Muscle layer of colon (tissue), 2 donors: Measurements from ENCODE around the gene INPP5A.

ENCODE experiments used
- H3K27ac ChIP-seq: one replicate; pipeline ENCODE4 v1.7.0; 2013; ENCODE audit warnings: low read depth, mild to moderate bottlenecking, low read length, moderate library complexity
- H3K27me3 ChIP-seq, 2 donors: one replicate each; pipeline ENCODE4 v1.7.0; 2013; ENCODE audit warnings: low read length in 2 of 2, mild to moderate bottlenecking in 2 of 2; ENCODE audit not compliant: insufficient read depth in 2 of 2, control insufficient read depth in 1 of 2
- H3K36me3 ChIP-seq: one replicate; pipeline ENCODE4 v1.7.0; 2013; ENCODE audit warnings: mild to moderate bottlenecking, low read length; ENCODE audit not compliant: insufficient read depth
- H3K4me1 ChIP-seq: one replicate; pipeline ENCODE4 v1.7.0; 2013; ENCODE audit warnings: mild to moderate bottlenecking, low read length; ENCODE audit not compliant: insufficient read depth
- H3K4me3 ChIP-seq, 2 donors: one replicate each; pipeline ENCODE4 v1.7.0; 2013; ENCODE audit warnings: low read length in 2 of 2, low read depth in 1 of 2, mild to moderate bottlenecking in 1 of 2, moderate library complexity in 1 of 2
- H3K9ac ChIP-seq: one replicate; pipeline ENCODE4 v1.7.0; 2013; ENCODE audit warnings: low read length
- H3K9me3 ChIP-seq: one replicate; pipeline ENCODE4 v1.7.0; 2013; ENCODE audit warnings: mild to moderate bottlenecking, low read length
- donor health status: abdominal sarcoma.
- donor health status: Adenocarcinoma of cecum.

Gene INPP5A

DNA sequence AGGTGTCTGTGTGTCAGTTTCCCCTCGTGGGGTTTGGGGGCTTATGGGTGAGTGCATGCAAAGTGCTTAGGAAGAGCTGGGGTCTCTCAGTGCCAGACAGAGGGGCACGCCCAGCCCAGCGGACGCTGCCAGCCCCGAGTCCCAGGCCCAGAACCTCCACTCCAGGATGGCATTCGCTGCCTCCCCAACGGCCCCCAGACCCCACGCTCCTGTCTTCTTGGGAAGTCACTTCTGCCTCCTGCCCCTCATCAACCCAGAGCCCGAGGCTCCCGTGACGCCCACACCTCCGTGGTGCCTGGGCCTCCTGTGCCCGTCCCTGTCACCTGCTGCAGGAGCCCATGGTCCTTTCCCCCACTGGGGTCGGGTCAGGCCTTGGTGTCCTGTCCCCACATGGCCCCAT lies 213.3 kb downstream of the INPP5A start:
- Histone ChIP-seq H3K9me3 (no peaks in the 10 kb centered on the region), H3K4me1 (peaks cover 11% of the 10 kb centered on the region), H3K27ac (no peak overlapping the region), H3K4me3 (no peak overlapping the region), H3K27me3 (no peaks in the 10 kb centered on the region), H3K9ac (no peak overlapping the region), H3K36me3 (peaks cover 24% of the 10 kb centered on the region)

DNA sequence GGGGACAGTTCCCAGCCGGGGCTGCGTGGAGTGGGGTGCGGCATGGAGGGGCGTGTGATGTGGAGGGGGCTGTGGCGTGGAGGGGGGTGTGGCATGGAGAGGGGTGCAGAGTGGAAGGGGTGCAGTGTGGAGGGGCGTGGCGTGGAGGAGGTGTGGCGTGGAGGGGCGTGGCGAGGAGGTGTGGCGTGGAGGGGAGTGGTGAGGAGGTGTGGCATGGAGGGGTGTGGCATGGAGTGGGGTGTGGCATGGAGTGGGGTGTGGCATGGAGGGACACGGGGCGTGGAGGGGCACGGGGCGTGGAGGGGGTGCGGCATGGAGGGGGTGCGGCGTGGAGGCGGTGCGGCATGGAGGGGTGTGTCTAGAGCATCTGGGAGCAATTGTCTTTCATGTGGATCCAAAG lies 214.8 kb downstream of the INPP5A start:
- no peak overlapping the region for H3K9ac ChIP-seq
- H3K9me3 ChIP-seq, result no peaks in the 10 kb centered on the region
- no peak overlapping the region for H3K27ac ChIP-seq
- no peaks in the 10 kb centered on the region for H3K4me1 ChIP-seq
- no peak overlapping the region for H3K4me3 ChIP-seq
- H3K27me3 ChIP-seq, result no peaks in the 10 kb centered on the region
- H3K36me3 ChIP-seq, result peaks cover 32% of the 10 kb centered on the region

DNA sequence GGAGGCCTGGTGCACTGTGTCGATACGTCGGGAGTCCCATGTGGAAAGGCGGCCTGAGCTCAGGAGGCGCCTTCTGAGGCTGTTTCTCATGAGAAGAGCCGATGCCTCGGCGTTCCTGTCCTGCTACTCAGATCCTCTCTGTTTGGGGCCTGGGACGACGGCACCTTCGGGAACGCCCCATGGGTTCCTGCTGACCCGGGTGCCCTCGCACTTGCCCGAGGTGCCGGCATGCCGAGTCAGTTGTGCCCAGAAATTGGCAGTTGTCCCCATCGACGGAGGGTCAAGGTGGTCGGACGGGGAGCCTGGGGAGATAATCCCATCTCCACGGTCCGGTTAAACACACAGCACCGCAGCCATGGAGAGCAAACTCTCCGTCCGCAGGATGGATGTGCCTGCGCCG lies 215.4 kb downstream of the INPP5A start:
- Histone ChIP-seq H3K9ac (no peak overlapping the region), H3K9me3 (no peaks in the 10 kb centered on the region), H3K27ac (no peak overlapping the region), H3K36me3 (peaks cover 32% of the 10 kb centered on the region), H3K4me1 (no peaks in the 10 kb centered on the region), H3K4me3 (no peak overlapping the region), H3K27me3 (no peaks in the 10 kb centered on the region)

DNA sequence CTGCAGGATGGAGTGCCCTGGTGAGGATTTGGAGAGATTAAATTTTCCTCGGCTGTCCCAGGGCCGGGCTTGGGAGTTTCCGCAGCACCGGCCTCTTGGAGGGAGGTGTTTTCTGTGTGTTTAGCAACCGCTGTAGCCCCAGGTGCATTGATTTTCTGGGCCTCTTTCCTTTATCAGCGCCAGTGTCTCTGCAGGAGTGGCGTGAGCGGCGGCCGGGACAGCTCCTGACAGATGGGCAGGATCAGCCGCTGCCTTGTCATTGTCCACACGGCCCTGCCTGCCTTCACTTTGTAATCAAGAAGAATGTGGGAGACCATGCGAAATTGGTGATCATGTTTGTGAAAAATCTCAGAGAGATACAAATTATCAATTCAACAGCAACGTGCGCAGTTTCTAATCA lies 216.0 kb downstream of the INPP5A start:
- no peak overlapping the region for H3K4me3 ChIP-seq
- H3K36me3 ChIP-seq, result peaks cover 32% of the 10 kb centered on the region
- H3K9ac ChIP-seq, result no peak overlapping the region
- no peaks in the 10 kb centered on the region for H3K4me1 ChIP-seq
- no peaks in the 10 kb centered on the region for H3K9me3 ChIP-seq
- no peaks in the 10 kb centered on the region for H3K27me3 ChIP-seq
- no peak overlapping the region for H3K27ac ChIP-seq

DNA sequence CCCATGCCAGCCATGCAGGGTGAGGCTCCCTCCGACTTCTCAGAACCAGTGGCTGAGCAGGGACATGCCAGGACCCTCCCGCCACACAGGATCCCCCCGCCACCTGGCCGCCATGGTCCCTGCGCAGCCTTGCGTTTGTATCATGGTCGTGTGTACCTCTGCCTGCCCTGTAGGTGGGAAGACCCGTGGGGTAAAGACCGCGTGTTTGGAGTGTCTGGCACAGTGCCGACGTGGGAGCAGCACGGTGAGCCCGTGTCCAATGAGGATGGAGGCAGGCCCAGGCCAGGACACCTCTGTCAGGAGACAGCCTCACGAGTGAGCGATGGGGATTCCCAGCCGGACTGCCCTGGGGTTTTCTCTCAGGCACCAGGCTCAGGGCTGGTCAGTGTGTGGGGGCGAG lies 216.5 kb downstream of the INPP5A start:
- no peak overlapping the region for H3K9ac ChIP-seq
- no peaks in the 10 kb centered on the region for H3K27me3 ChIP-seq
- H3K36me3 ChIP-seq, result peaks cover 37% of the 10 kb centered on the region
- no peaks in the 10 kb centered on the region for H3K9me3 ChIP-seq
- H3K27ac ChIP-seq, result no peak overlapping the region
- H3K4me1 ChIP-seq, result no peaks in the 10 kb centered on the region
- no peak overlapping the region for H3K4me3 ChIP-seq

DNA sequence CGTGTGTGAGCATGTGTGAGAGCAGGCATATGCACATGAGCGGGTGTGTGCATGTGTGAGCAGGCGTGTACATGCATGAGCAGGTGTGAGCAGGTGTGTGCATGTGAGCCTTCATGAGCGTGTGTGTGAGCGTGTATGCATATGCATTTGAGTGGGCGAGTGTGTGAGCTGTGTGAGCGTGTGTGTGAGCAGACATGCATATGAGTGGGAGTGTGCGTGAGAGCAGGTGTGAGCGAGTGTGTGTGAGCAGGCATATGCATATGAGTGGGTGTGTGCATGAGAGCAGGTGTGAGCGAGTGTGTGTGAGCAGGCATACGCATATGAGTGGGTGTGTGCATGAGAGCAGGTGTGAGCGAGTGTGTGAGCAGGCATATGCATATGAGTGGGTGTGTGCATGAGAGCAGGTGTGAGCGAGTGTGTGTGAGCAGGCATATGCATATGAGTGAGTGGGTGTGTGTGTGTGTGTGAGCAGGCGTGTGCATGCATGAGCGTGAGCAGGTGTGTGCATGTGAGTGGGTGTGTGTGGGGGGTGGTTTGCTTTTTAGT lies 217.7 kb downstream of the INPP5A start:
- H3K9me3 ChIP-seq, result no peaks in the 10 kb centered on the region
- H3K4me1 ChIP-seq, result no peaks in the 10 kb centered on the region
- H3K27me3 ChIP-seq, result no peaks in the 10 kb centered on the region

DNA sequence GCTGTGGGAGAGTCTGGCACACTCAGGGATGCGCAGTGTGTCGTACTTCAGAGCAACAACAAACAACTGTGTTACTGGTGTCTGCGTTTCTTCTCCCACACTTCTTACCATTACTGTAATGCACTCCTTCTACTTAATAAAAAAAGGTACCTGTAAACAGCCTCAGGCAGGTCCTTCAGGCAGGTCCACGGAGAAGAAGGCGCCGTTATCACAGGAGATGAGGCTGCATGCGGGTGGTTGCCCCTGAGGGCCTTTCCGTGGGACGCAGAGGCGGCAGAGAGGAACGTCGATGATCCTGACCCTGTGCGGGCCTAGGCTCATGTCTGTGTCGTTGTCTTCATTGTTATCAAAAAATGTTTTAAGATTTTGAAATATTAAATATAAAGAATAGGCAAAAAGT lies 219.0 kb downstream of the INPP5A start:
- Histone ChIP-seq H3K27me3 (no peaks in the 10 kb centered on the region), H3K36me3 (peaks cover 29% of the 10 kb centered on the region), H3K9ac (no peak overlapping the region), H3K27ac (no peak overlapping the region), H3K4me3 (no peak overlapping the region), H3K9me3 (no peaks in the 10 kb centered on the region), H3K4me1 (no peaks in the 10 kb centered on the region)

More for the DNA sequence above, 217.7 kb downstream of the INPP5A start:
- H3K9ac ChIP-seq, result no peak overlapping the region
- H3K27ac ChIP-seq, result no peak overlapping the region
- H3K36me3 ChIP-seq, result peaks cover 30% of the 10 kb centered on the region
- no peak overlapping the region for H3K4me3 ChIP-seq

DNA sequence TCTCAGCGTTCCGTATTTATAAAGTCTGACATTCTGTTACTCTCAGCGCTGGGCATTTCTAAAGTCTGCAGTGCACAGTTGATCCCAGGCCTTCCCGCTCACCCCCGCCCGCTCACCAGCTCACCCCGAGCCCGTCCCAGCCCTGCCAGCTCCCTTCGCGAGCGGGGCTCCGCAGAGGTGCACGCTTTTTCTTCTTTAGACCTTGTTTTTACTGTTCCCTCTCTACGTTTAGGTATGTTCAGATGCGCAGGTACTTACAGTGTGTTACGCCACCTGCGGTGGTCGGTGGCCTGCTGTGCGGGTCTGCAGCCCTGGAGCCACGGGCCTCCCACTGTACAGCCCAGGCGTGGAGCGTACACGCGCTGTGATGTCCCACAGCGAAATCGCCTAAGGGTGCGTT lies 219.6 kb downstream of the INPP5A start:
- Histone ChIP-seq H3K4me3 (no peak overlapping the region), H3K4me1 (no peaks in the 10 kb centered on the region), H3K27me3 (no peaks in the 10 kb centered on the region), H3K27ac (no peak overlapping the region), H3K9me3 (no peaks in the 10 kb centered on the region), H3K9ac (no peak overlapping the region), H3K36me3 (peaks cover 29% of the 10 kb centered on the region)

DNA sequence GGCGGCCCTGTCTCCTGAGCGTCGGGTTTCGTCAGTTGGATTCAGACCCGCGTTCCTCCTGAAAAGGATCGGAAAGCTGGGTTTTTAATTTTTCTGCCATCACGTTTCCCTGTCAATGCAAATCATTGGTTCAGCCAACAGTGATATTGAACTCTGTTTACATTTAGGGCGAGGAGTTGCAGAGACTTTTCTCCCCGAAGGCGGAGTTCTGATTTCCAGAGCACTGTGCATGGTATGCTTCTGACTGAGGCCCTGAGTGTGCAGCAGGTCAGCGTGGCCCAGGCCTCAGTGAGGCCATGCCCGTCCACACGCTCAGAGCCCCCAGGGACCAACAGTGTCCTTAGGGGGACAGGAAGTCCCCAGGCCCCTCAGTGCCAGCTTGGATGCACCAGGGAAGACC lies 221.3 kb downstream of the INPP5A start:
- Histone ChIP-seq H3K4me3 (no peak overlapping the region), H3K36me3 (peaks cover 37% of the 10 kb centered on the region), H3K27ac (no peak overlapping the region), H3K4me1 (no peaks in the 10 kb centered on the region), H3K27me3 (no peaks in the 10 kb centered on the region), H3K9me3 (no peaks in the 10 kb centered on the region), H3K9ac (no peak overlapping the region)

DNA sequence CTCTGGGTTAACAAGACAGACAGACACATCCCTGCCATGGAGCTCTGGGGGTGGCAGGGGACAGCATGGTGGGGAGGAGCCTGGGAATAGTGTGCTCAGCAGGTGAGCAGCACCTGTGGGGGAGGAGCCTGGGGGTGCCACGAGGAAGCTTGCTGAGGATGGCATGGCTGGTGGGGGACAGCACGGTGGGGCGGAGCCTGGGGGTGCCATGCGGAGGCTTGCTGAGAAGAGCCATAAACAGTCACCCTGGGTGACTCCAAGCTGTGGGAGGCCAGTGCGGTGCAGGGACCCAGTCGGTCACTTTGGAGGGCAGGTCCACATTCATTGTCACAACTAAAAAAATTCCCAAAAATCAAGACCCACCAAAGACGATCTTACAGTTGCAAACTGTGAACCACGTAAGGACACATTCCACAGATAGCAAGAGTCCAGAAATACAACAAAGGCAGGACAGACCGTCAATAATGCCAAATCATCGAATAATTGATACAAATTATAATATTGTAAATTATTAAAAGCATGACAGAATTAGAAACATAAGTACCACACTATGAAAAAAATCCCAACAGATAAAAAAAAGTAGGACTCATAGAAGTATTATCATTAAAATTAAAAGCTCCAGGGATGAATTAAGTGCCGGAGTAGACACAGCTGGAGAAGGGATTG lies 223.9 kb downstream of the INPP5A start:
- no peaks in the 10 kb centered on the region for H3K27me3 ChIP-seq
- peaks cover 28% of the 10 kb centered on the region for H3K36me3 ChIP-seq
- no peak overlapping the region for H3K27ac ChIP-seq
- H3K9me3 ChIP-seq, result no peaks in the 10 kb centered on the region
- H3K9ac ChIP-seq, result no peak overlapping the region
- H3K4me3 ChIP-seq, result no peak overlapping the region
- H3K4me1 ChIP-seq, result no peaks in the 10 kb centered on the region

DNA sequence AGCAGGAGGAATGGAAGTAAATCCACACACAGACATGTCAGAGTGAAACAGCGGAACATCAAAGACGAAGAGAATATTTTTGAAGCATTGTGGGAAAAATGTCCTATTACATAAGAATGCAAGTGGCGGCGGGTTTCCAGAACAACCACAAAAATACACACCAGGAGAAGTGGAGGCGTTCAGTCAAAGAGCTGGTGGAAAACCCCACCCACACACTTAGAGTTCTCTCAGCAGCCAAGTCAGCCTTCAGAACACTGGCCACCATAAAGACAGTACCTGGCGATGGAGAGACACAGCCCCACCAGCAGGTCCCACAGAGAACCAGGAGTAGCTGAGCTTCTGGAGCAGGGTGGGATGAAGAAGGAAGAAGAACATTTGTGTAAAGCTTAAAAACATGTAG lies 224.7 kb downstream of the INPP5A start:
- H3K27me3 ChIP-seq, result no peaks in the 10 kb centered on the region
- H3K9ac ChIP-seq, result no peak overlapping the region
- H3K36me3 ChIP-seq, result peaks cover 26% of the 10 kb centered on the region
- no peaks in the 10 kb centered on the region for H3K4me1 ChIP-seq
- no peak overlapping the region for H3K4me3 ChIP-seq
- no peak overlapping the region for H3K27ac ChIP-seq
- H3K9me3 ChIP-seq, result no peaks in the 10 kb centered on the region

DNA sequence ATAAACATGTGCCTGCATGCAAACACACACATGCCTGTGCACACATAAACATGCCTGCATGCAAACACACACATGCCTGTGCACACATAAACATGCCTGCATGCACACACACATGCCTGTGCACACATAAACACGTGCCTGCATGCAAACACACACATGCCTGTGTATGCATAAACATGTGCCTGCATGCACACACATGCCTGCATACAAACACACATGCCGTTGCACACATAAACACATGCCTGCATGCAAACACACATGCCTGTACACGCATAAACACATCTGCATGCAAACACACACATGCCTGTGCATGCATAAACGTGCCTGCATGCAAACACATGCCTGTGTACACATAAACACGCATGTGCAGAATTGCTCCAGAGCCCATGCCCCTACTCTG lies 226.0 kb downstream of the INPP5A start:
- no peaks in the 10 kb centered on the region for H3K9me3 ChIP-seq
- H3K27me3 ChIP-seq, result no peaks in the 10 kb centered on the region
- no peak overlapping the region for H3K27ac ChIP-seq
- H3K4me1 ChIP-seq, result no peaks in the 10 kb centered on the region
- H3K9ac ChIP-seq, result no peak overlapping the region
- H3K36me3 ChIP-seq, result peaks cover 28% of the 10 kb centered on the region
- no peak overlapping the region for H3K4me3 ChIP-seq
